CD4-positive, alpha-beta T cell treated with Interleukin-4 for 4 hours (primary cell): ENCODE measurements around the gene GNG10.
"Not testable (repeated sequence)": the region's sequence is repeated elsewhere in the genome, so short reads cannot be mapped to it uniquely, and the experiment has no call there.

ENCODE experiments used
- DNase-seq: peaks from one replicate; pipeline ENCODE4 v3.0.0-alpha.2; 2020

The GNG10 gene

DNA sequence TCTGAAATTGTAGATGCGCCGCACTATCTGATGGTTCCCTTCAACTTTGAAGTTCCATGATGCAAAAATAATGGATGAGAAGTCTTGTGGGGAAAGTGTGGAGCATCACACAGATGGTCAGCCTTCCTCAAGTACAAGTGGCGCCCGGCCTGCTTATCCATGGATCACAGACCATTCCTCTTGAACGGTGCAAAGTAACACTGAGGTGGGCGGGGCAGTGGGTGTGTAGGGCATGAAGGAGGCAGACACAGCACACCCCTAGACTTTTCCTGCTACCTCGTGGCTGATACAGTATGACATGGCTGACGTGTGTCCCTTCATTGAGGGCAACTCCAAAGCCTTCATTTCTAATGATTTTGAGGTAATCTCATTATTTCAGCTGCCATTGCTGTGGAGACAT is 2.5 kb upstream of the GNG10 start:
- DNase-seq: no peak

DNA sequence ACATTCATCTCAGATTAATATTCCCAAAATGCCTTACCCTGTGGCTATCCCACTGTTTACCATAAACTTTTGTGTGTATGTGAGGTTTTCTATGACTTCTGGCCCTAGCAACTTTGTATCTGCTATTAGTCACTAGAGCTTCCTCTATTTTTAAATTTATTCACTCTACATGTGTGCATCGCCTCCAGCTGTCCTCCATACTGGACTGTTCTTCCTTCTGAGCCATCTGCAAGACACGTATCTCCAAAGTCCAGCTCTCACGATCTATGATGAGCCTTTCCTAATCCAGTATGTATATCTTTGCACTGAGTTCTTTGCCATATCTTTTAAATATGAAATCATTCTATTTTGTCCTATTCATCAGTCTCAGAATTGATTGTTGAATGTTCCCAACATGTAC is 1.7 kb upstream of the GNG10 start:
- DNase-seq: no peak

DNA sequence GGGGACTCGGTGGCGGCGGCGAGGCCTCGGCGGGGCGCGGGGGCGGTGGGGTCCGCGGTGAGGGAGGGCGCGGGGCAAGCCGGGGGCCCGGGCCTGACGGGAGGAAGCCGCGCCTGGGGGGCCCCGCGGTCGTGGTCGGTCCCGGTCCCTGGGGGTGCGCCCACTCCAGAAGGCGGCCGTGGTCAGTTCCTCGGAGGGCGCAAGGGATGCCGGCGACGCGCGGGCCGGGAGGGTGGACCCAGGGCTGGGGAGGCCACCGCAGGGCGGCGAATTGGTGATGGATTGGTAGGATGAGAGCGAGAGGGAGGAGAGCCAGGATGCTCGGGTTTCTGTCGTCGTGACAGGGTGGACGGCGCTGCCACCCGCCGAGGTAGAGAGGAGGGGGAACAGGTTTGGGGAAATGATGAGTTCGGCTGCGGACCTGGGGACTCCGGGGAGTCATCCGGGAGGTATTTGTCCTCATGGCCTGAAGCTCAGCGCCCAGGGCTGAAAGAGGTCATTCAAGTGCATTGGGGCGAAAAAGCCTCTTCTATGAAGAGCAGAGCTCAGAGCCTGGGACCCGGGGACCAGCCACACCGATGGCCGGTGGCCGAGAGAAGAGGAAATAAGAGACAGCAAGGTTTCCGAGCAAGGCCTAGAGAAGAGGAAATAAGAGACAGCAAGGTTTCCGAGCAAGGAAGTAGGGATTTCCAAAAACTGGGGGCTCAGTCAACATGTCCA is 557 bp downstream of the GNG10 start:
- peak; percentile 14 for DNase-seq

DNA sequence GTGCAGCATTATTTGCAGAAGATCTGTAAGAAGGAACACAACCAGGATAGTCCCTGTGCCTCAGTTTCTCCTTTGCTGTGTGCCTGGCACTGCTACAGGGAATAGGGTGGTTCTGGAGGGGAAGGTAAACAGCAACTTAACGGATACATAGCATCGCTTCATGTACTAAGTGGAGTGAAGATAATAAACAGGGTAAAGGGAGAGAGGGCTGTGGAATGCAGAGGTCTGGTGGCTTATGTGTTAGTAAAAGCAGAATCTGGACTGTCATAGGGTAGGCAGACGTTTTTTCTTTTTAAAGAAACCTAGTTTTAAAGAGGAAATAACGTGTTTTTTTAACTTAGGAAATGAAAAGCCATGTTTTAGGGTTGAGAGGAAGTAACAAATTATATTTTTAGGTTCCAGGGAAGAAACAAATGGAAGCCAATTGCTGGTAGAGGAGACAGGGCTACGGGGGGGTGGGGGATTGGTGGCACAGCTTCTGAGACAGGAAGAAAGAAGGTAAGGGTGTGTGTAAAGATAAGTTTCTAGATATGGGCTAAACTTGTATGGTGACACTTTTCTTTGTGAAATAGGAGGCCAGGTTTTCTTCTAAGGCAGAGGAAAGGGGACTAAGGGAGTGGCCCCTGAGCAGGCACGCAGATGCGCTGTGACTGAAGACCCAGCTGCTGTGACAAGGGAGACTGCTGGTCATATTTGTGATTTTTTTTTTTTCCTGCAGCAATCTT is 1.3 kb downstream of the GNG10 start:
- DNase-seq: peak; percentile 14

DNA sequence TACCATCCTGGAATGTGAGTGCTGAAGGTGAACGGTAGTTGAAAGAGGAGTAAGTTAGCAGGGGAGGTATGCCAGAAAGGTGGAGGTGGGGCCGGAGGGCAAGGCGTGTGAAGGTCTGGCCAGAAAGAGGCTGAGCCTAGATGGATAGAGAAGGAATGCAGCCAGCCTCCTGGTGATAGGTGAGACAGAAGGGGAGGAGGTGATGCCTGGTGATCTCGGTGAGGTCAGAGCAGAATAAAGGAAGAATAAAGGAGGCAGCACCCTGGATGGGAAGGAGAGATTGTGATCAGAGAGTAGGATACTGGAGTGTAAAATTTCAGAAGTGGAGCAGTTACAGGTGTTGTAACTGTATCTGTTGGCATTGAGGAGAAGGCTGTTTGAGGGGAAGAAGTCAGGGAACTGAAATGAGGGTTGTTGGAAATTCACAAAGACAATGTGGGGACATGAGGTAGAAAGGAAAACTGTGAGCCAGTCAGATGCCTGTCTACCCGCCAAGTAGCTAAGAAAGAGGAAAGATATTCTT is 2.0 kb downstream of the GNG10 start:
- DNase-seq: no peak

DNA sequence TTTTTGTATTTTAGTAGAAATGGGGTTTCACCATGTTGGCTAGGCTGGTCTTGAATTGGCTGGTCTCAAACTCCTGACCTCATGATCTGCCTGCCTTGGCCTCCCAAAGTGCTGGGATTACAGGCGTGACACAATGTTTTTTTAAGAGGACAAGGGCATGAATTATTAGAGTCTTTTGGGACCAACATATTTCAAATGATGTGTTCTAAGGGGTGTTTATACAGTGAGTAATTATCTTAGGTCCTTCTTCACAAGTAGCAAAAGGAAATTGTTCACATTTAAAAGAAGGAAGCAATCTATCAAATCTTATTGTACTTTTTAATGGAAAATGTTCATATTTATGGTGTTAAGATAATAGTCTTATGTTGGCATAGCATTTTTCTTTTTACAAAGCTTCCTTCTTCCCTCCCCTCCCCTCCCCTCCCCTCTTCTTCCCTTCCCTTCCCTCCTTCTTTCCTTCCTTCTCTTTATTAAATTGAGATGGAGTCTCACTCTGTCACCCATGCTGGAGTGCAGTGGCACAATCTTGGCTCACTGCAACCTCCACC is 6.7 kb downstream of the GNG10 start:
- DNase-seq: no peak

DNA sequence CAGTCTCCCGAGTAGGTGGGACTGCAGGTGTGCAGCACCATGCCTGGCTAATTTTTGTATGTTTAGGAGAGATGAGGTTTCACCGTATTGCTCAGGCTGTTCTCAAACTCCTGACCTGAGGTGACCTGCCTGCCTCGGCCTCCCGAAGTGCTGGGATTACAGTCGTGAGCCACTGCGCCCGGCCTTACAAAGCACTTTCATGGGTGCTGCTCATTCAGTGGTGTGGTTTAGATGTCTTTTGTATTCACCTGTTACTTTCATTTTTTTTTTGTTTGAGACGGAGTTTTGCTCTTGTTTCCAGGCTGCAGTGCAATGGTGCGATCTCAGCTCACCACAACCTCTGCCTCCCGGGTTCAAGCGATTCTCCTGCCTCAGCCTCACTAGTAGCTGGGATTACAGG is 7.2 kb downstream of the GNG10 start:
- not testable (repeated sequence) for DNase-seq

DNA sequence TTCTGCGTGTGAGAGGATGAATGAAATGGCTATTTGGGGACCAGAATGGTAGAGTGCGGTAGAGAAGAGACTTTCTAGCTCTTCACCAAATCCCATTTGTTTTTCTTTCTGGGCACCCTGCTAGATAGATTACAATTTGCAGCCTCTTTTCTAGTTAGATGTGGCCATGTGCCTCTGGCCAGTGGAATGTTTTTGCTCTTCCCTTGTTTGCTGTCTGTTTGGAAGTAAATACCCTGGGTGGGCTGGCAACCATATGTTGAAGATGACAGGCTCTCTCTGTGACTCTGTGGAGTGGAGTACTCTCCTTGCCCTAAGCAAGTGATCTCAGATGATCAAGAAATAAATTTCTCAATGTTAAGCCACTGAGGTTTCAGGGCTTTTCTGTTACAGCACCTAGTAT is 12.9 kb downstream of the GNG10 start:
- DNase-seq: no peak

DNA sequence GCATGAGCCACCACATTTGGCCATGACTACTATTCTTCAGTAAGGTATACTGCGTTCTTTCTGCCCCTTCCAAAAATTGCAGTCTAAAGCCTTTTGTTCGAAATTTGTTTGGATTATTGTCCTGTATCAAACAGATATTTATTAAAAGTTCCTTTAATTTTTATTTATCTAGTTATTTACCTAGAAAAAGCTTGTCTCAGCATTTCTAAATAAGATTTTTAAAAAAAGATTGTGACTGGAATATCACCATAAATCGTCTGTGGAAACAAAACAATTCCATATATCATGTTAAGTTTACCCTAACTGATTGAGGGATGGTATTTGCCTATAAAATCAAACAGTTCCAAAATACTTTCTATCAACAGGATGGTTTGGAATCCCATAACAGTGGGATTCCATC is 14.7 kb downstream of the GNG10 start:
- DNase-seq: no peak

DNA sequence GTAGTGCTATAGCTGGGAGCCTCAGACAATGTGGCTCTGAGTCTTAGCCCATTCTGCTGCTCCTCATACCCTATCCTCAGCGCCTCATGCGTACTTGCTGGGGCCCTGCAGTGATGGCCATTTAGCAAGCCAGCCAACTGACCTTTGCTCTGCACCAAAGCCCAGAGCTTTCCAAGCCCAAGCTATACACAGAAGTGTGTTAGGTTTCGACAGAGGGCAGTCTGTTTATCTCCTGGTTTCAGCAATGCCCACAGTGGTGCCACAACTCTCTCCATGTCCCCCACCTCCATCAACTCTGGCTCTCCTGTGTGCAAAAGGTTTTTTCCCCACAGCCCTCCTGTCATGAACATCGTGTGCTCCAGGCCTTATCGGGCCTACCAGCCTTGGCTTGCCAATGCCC is 16.9 kb downstream of the GNG10 start:
- DNase-seq: no peak

DNA sequence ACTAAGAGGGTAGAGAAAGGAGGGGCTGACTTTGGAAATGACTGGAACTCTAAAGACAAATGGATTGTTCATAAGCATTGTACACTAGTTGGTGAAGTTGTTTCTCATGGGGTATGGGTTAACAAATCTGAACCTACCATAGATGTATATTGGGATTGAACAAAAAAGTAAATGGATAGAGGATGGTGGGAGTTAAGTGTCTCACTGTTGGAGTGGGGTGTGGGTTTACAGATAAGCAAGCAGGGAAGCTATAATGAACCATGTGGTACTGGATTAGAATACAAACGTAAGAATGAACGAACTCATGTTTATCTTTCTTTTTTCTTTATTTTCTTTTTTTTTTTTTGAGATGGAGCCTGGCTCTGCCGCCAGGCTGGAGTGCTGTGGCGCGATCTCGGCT is 17.8 kb downstream of the GNG10 start:
- DNase-seq: no peak

DNA sequence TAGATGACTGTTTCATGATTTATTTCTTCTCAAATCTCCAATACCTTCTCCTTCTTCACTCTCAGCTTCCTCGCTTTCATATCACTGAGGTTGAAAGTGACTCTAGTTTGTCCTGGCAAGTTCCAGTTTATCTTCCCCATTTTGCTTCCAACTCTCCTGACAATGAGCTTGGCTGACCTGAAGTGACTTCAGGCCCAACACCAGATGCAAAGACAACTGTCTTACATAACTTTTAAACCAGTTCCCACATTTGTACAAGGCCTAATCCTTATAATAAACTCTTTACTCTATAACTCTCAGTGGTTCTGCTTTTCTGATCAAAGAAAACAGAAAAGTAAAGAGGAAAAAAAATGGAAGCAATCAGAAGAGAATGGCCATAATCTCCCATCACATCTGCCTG is 22.0 kb downstream of the GNG10 start:
- DNase-seq: no peak

DNA sequence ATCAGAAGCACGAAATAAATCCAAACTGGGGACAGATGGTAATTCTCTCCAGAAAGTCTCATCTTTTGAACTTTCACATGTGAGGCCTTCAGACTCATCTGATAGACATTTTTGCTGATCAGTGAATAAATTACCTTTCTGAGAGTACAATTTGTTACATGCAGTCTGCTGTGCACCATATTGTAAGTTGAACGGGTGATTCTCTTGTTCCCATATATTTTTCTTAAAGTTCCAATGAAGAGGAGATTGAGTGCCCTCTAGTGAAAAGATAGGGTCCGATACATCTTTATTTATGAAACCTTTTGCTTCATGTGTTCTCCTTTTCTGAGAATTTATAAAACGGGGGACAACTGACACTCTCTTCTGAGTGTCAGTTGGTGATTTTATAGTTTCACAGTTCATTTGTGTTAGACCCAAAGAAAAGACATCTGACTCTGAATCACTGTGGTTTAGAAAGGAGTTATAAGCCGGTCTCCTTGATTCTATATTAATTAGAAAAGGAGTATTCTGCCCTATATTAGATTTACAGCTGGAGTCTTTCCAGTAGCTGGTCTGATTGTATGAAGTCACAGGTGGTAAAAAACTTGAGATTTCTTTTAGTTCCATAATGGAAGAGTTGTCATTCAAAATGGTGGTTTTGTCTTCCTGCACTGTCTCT is 30.4 kb downstream of the GNG10 start:
- peak; percentile 4 for DNase-seq

DNA sequence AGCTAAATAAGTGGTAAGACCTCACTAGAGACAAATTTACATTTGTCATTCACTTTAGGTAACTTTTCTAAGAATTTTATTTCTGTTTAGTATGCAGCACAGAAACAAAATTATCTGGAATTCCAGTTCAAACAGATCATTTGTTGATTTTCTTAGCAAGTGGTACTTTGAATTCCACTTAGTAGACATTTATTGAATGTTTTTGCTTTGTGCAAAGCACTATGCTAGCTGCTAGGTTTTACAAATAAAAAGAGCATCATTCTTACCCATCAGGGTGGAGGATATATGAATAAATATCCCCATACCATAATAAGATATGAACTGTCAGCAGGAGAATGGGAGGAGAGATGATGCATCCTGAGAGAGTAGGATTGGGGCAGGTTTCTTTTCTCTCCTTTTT is 35.4 kb downstream of the GNG10 start:
- DNase-seq: no peak

DNA sequence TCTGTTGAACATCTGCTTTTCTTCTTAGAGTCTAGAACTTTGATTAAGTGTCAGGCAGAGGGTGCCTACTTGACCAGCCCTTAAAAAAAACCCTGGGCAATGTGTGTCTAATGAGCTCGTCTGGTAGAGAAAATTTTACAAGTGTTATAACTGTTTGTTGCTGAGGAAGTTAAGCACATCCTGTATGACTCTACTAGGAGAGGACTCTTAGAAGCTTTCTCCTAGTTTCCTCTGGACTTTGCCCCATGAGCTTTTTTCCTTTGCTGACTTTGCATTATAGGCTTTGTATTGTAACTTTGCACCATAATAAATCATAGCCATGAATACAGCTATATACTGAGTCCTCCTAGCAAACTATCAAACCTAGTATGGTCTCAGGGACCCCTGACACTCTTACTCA is 39.4 kb downstream of the GNG10 start:
- no peak for DNase-seq

DNA sequence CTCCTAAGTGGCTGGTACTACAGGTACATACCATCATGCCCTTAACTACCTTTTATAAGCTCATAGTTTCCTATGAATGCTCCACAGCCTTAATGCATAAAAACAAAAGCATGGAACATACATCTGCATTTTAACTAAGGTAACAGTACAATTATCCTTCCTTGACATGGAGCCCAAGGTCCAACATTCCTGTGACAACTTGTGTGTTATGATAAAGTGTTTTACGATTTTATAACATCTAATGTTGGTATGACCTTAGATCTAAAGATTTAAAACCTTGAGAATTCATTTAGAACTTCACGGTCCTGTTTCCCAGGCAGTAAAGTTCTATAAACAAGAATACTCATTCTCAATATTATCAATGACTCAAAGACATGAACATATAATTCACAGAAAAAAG is 43.1 kb downstream of the GNG10 start:
- no peak for DNase-seq

DNA sequence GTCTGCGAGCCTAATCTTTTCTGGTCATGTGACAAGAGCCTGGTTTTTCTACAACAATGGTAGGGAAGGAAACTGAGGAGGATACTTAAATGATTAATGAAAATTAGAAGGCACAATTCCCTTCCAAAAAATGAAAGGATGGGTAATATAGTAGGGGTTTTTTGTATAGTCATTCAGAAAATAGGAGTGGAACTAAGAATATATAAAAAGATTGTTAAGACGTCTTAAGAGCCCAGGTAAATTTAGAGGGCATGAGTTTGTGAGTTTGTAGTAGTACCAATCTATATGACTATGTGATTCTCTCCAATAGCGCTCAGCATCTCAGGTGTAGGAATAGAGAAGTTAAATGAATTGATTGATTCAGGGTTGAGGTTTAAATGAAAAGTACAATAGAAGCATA is 50.1 kb downstream of the GNG10 start:
- no peak for DNase-seq

DNA sequence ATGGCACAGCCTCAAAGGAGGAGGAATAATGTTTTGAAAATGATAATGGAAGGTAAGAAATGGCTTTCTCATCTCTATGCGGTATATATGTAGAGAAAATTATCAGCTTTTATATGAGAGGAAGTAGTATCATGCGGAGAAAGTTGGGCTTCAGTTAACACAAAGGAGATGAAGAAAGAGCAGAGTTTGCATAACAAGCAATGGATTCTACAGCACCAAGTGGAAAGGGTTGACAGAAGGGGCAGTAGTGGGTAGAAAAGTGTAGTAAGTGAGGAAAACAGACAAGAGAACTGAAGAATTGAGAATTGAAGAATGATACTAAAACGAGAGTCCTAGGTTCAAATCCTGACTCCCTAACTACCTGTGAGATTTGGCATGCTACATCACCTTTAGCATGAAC is 51.0 kb downstream of the GNG10 start:
- DNase-seq: no peak

DNA sequence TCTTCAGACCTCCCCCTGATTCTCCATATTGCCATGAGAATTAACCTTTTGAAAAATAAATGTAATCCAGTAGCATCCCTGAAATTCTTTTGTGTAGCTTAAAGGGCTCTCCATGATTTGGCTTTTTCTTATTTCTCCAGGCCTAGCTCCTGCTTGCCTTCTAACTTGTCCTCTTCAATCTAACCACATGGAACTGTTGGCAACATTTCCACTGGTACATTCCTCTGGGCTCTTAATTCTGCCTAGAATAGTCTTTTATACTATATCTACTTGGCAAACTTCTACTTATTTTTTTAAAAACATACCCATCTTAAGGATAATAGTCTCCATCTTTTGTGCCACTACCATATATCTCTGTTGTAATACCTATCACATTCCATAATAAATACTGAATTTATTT is 54.1 kb downstream of the GNG10 start:
- DNase-seq: no peak

DNA sequence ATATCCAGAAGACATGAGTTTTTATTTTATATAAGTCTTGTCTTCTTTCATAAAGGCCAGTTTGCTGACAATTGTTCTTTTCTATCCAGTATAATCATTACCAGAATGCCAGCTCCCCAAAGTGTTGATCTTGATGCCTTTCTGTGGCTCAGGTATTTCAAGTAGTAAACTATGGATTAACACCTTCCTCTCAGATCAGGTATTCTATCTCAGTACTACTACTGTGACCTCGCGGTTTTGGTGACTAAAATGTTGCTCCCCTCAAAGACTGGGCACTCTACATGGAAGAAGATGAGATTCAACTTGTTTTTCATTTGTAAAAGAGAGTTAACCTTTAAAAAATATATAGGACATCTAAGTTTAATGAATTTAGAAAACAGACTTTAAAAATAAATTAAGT is 58.1 kb downstream of the GNG10 start:
- DNase-seq: no peak
